22Rv1 (cell line): ENCODE results near the gene DAGLA.

Experiments
- CTCF ChIP-seq: fragments of 450-650 bp; IDR thresholded peaks from 2 replicates; pipeline ENCODE4 v1.5.1; 2017; ENCODE audit warnings: mild to moderate bottlenecking
- ZFX ChIP-seq: fragments of 450-650 bp; IDR thresholded peaks from 2 replicates; pipeline ENCODE4 v1.6.1; 2017; ENCODE audit warnings: antibody characterized with exemption, borderline replicate concordance

GRCh38 chr11:61714316-61714715, 34.1 kb downstream of the DAGLA start:
- TF ChIP-seq CTCF (no peak), ZFX (no peak)
